Stomach (tissue), 4 donors: ENCODE results near the gene ZNF593OS.

Source experiments
- POLR2A ChIP-seq, 4 donors: fragments of 450-650 bp; IDR thresholded peaks; one replicate each; pipeline ENCODE4 v1.6.1; 2016; ENCODE audit warnings: antibody characterized with exemption in 4 of 4, control low read depth in 2 of 4, mild to moderate bottlenecking in 1 of 4, moderate library complexity in 1 of 4
- TF ChIP-seq, protein P1 (sequence below), 7 experiments: fragments of 450-650 bp in 4 of 7; fragments of 200-600 bp in 3 of 7; sonication (generic) in 3 of 7; IDR thresholded peaks; one replicate each; pipeline ENCODE4 v1.5.1; 2016 to 2019; ENCODE audit warnings: antibody characterized with exemption in 7 of 7, control low read depth in 2 of 7, mild to moderate bottlenecking in 1 of 7

DNA sequence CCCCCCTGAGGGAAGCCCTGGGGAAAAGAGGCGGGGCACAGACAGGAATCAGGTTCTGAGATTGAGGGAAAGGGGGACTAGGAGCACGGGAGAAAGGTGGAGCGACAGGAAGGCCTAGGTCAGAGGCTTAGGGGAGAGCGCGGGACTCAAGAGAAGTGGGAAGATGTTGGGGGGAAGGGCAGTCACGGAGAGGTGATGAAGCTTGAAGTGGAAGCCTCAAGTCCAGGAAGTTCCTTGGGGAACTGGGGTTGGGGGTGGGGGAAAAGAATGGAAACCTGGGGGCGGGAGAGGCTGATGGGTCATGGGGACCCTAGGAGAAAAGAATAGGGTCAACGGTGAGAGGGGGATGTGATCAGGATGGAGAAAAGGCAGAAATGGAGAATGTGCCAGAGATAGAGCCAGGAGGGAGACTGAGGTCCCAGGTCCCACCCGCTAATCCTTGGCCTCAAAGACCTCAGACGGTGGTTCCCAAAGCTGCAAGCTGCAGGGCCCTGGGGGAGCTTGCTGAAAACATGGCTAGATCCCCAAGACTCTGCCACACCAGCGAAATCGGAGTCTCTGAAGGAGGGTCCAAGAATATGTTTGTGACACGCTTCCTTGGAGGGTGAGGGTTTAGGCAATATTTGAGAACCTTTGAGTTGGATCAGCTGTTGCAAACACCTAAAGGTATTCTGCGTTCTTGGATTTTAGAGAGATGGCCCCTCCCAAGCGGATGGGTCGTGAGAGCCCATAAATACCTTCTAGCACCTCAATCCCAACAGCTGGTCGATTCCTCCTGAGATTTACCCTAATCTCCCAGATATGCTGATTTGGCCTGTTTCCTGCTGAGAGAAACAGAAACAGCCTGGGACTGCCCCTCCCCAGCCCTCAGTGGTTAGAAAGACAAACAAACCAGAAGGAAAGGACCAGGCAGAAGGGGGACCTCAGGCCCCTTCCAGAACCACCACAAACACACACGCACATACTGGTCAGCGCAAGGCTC, 6.5 kb downstream of the ZNF593OS start:
- TF ChIP-seq, protein P1, sequence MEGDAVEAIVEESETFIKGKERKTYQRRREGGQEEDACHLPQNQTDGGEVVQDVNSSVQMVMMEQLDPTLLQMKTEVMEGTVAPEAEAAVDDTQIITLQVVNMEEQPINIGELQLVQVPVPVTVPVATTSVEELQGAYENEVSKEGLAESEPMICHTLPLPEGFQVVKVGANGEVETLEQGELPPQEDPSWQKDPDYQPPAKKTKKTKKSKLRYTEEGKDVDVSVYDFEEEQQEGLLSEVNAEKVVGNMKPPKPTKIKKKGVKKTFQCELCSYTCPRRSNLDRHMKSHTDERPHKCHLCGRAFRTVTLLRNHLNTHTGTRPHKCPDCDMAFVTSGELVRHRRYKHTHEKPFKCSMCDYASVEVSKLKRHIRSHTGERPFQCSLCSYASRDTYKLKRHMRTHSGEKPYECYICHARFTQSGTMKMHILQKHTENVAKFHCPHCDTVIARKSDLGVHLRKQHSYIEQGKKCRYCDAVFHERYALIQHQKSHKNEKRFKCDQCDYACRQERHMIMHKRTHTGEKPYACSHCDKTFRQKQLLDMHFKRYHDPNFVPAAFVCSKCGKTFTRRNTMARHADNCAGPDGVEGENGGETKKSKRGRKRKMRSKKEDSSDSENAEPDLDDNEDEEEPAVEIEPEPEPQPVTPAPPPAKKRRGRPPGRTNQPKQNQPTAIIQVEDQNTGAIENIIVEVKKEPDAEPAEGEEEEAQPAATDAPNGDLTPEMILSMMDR (IDR thresholded peaks at IDR 0.05) = no peak
- TF ChIP-seq POLR2A (IDR thresholded peaks at IDR 0.05) = no peak
